KOPT-K1 (cell line): ENCODE results near the gene NDUFB6.

ENCODE experiments used
- H3K27ac ChIP-seq: fragments of 200-600 bp; sonication (generic); 2 replicates; pipeline ENCODE4 v1.5.1; 2016; ENCODE audit warnings: antibody characterized with exemption, mild to moderate bottlenecking, low read depth, low read length; ENCODE audit not compliant: poor library complexity, severe bottlenecking
- H3K36me3 ChIP-seq: fragments of 200-600 bp; sonication (generic); 2 replicates; pipeline ENCODE4 v1.5.1; 2017; ENCODE audit warnings: antibody characterized with exemption, mild to moderate bottlenecking, low read length, moderate library complexity; ENCODE audit not compliant: insufficient read depth
- H3K9me3 ChIP-seq: fragments of 200-600 bp; sonication (generic); 2 replicates; pipeline ENCODE4 v1.5.1; 2017; ENCODE audit warnings: antibody characterized with exemption, low read length, mild to moderate bottlenecking; ENCODE audit not compliant: insufficient read depth, poor library complexity, severe bottlenecking

NDUFB6 gene

GRCh38 chr9:32579706-32580331 lies 6.9 kb upstream of the NDUFB6 start:
- Histone ChIP-seq H3K36me3 (no peaks in the 10 kb centered on the region), H3K9me3 (no peaks in the 10 kb centered on the region), H3K27ac (no peak overlapping the region)

- H3K36me3 ChIP-seq: no peaks in the 10 kb centered on the region
- H3K27ac ChIP-seq: no peak overlapping the region
- H3K9me3 ChIP-seq: no peaks in the 10 kb centered on the region
Measured at GRCh38 chr9:32578976-32579375, 6.0 kb upstream of the NDUFB6 start.

- Histone ChIP-seq H3K27ac (no peak overlapping the region), H3K9me3 (no peaks in the 10 kb centered on the region), H3K36me3 (no peaks in the 10 kb centered on the region)
Measured at GRCh38 chr9:32577316-32577715, 4.4 kb upstream of the NDUFB6 start.

- no peak overlapping the region for H3K27ac ChIP-seq
- H3K36me3 ChIP-seq: peaks cover 5% of the 10 kb centered on the region; the same call in 1 of the 2 replicates
- H3K9me3 ChIP-seq: no peaks in the 10 kb centered on the region
Measured at GRCh38 chr9:32574858-32575257, 1.9 kb upstream of the NDUFB6 start.

- no peak overlapping the region for H3K27ac ChIP-seq
- peaks cover 5% of the 10 kb centered on the region; the same call in 1 of the 2 replicates for H3K36me3 ChIP-seq
- no peaks in the 10 kb centered on the region for H3K9me3 ChIP-seq
Measured at GRCh38 chr9:32573821-32574220, 862 bp upstream of the NDUFB6 start.

GRCh38 chr9:32571969-32572899 lies 725 bp downstream of the NDUFB6 start:
- Histone ChIP-seq H3K27ac (peak overlapping the region; percentile 60), H3K9me3 (no peaks in the 10 kb centered on the region), H3K36me3 (peaks cover 14% of the 10 kb centered on the region; the same call in 1 of the 2 replicates)

- Histone ChIP-seq H3K27ac (no peak overlapping the region), H3K36me3 (peaks cover 34% of the 10 kb centered on the region), H3K9me3 (no peaks in the 10 kb centered on the region)
Measured at GRCh38 chr9:32570262-32570661, 2.7 kb downstream of the NDUFB6 start.

GRCh38 chr9:32566770-32567169 lies 6.2 kb downstream of the NDUFB6 start:
- H3K36me3 ChIP-seq: peaks cover 51% of the 10 kb centered on the region
- H3K27ac ChIP-seq: no peak overlapping the region
- H3K9me3 ChIP-seq: no peaks in the 10 kb centered on the region

- no peak overlapping the region for H3K27ac ChIP-seq
- no peaks in the 10 kb centered on the region for H3K9me3 ChIP-seq
- peaks cover 51% of the 10 kb centered on the region for H3K36me3 ChIP-seq
Measured at GRCh38 chr9:32565967-32566366, 7.0 kb downstream of the NDUFB6 start.

GRCh38 chr9:32558408-32558934 lies 14.5 kb downstream of the NDUFB6 start:
- Histone ChIP-seq H3K27ac (no peak overlapping the region), H3K36me3 (0 out of 2 replicates have a peak, but pooled peaks cover 5% of the 10 kb centered on the region), H3K9me3 (no peaks in the 10 kb centered on the region)

GRCh38 chr9:32554591-32554990 lies 18.4 kb downstream of the NDUFB6 start:
- Histone ChIP-seq H3K27ac (no peak overlapping the region), H3K9me3 (no peaks in the 10 kb centered on the region)

GRCh38 chr9:32554107-32554506 lies 18.9 kb downstream of the NDUFB6 start:
- Histone ChIP-seq H3K27ac (no peak overlapping the region), H3K9me3 (no peaks in the 10 kb centered on the region), H3K36me3 (peaks cover 4% of the 10 kb centered on the region; the same call in 1 of the 2 replicates)

More at GRCh38 chr9:32554591-32554990, 18.4 kb downstream of the NDUFB6 start:
- H3K36me3 ChIP-seq: peaks cover 4% of the 10 kb centered on the region; the same call in 1 of the 2 replicates

- Histone ChIP-seq H3K27ac (peak within 1 kb of the TSS; percentile 92), H3K36me3 (peaks cover 16% of the 10 kb centered on the region), H3K9me3 (no peaks in the 10 kb centered on the region)
Measured at GRCh38 chr9:32552172-32552872, 20.6 kb downstream of the NDUFB6 start, which contains the start of the genes SMIM27 and TOPORS. SMIM27 (plus strand) TSS chr9:32552327; CDS start chr9:32552435, 108 bp downstream. TOPORS (minus strand) TSS chr9:32552586; CDS start chr9:32552436, 150 bp downstream.

GRCh38 chr9:32551276-32552051 lies 21.5 kb downstream of the NDUFB6 start:
- Histone ChIP-seq H3K36me3 (peaks cover 18% of the 10 kb centered on the region), H3K9me3 (no peaks in the 10 kb centered on the region), H3K27ac (peak overlapping the region; percentile 92)
